HFFc6 (cell line): ENCODE data around the gene RAI1. TPM values are rescaled to one million over a fixed set of nuclear protein-coding genes. Genes with fewer than 3 reads are reported as not detected.

ENCODE experiments used
- DNase-seq: peaks from one replicate; pipeline ENCODE4 v3.0.0-alpha.2; 2018
- H3K27ac Mint-ChIP-seq: 2 replicates; pipeline ENCODE4 v1.8.0; 2020; ENCODE audit warnings: mild to moderate bottlenecking, mixed read lengths
- H3K27me3 Mint-ChIP-seq: 2 replicates; pipeline ENCODE4 v1.8.0; 2021; ENCODE audit warnings: mild to moderate bottlenecking, moderate library complexity, mixed read lengths; ENCODE audit not compliant: insufficient read depth
- H3K36me3 Mint-ChIP-seq: 2 replicates; pipeline ENCODE4 v1.8.0; 2021; ENCODE audit warnings: low read depth, mixed read lengths
- H3K4me1 Mint-ChIP-seq: 2 replicates; pipeline ENCODE4 v1.8.0; 2020; ENCODE audit warnings: low read depth, mixed read lengths
- H3K4me3 Mint-ChIP-seq: 2 replicates; pipeline ENCODE4 v1.8.0; 2020; ENCODE audit warnings: mild to moderate bottlenecking, moderate library complexity, mixed read lengths
- H3K9me3 Mint-ChIP-seq: 2 replicates; pipeline ENCODE4 v1.8.0; 2020; ENCODE audit warnings: mild to moderate bottlenecking, mixed read lengths
- CTCF ChIP-seq: fragments of 200-600 bp; sonication (generic); IDR thresholded peaks from 2 replicates; pipeline ENCODE4 v1.5.0; 2021; ENCODE audit warnings: antibody characterized with exemption, mild to moderate bottlenecking
- total RNA-seq, 6 experiments: library from RNA; stranded (reverse); fragmentation: NEBNext Ultra II Directional; extraction: Animal tissue kit (Norgen Biotek cat#: 25700); gene quantifications; 2 replicates in 1 of 6; 3 replicates in 5 of 6; pipeline ENCODE4 v1.2.3, GENCODE V29; 2021

Gene RAI1
- total RNA-seq, 6 experiments from 2014 or later: 26.9 to 29.3 (median 29.0) TPM

GRCh38 chr17:17692353-17693252, 11.3 kb downstream of the RAI1 start:
- Mint-ChIP-seq H3K36me3 (no peaks in the 10 kb centered on the region), H3K27me3 (no peaks in the 10 kb centered on the region; the same call in 1 of the 2 replicates), H3K27ac (peak overlapping the region; percentile 98), H3K4me3 (no peak overlapping the region; the same call in 1 of the 2 replicates), H3K9me3 (no peaks in the 10 kb centered on the region), H3K4me1 (peaks cover 76% of the 10 kb centered on the region)
- no peak for TF ChIP-seq CTCF
- no peak for DNase-seq

GRCh38 chr17:17693253-17694168, 12.3 kb downstream of the RAI1 start:
- Mint-ChIP-seq H3K27me3 (no peaks in the 10 kb centered on the region; the same call in 1 of the 2 replicates), H3K27ac (peak overlapping the region; percentile 98), H3K4me1 (peaks cover 79% of the 10 kb centered on the region), H3K4me3 (peak overlapping the region; percentile 76), H3K9me3 (no peaks in the 10 kb centered on the region), H3K36me3 (no peaks in the 10 kb centered on the region)
- DNase-seq: no peak
- no peak for TF ChIP-seq CTCF

- no peaks in the 10 kb centered on the region for H3K9me3 Mint-ChIP-seq
- H3K27ac Mint-ChIP-seq: peak overlapping the region; percentile 98
- peaks cover 83% of the 10 kb centered on the region for H3K4me1 Mint-ChIP-seq
- no peaks in the 10 kb centered on the region for H3K36me3 Mint-ChIP-seq
- H3K27me3 Mint-ChIP-seq: no peaks in the 10 kb centered on the region; the same call in 1 of the 2 replicates
- H3K4me3 Mint-ChIP-seq: peak overlapping the region; percentile 85
- peak; percentile 29 for TF ChIP-seq CTCF
- DNase-seq: peak; percentile 44
Observed at GRCh38 chr17:17694169-17695081, 13.2 kb downstream of the RAI1 start.

GRCh38 chr17:17696085-17696484, 14.8 kb downstream of the RAI1 start:
- Mint-ChIP-seq H3K27me3 (no peaks in the 10 kb centered on the region; the same call in 1 of the 2 replicates), H3K9me3 (no peaks in the 10 kb centered on the region), H3K4me1 (peaks cover 82% of the 10 kb centered on the region), H3K36me3 (no peaks in the 10 kb centered on the region), H3K27ac (peak overlapping the region; percentile 91), H3K4me3 (no peak overlapping the region)
- DNase-seq: no peak
- TF ChIP-seq CTCF: no peak
